Activated CD8-positive, alpha-beta memory T cell treated with anti-CD3 and anti-CD28 coated beads, Interleukin-2, amount 10 ng/mL, durations not matched to agents 7 days and 5 days (primary cell): Measurements from ENCODE around the gene FLG2. TPM values are rescaled to one million over a fixed set of nuclear protein-coding genes. Genes with fewer than 3 reads are reported as not detected.
"Not testable (repeated sequence)": the region's sequence is repeated elsewhere in the genome, so short reads cannot be mapped to it uniquely, and the experiment has no call there.

Source experiments
- ATAC-seq: fragments of 150-1000 bp; cut with Tn5 transposase; one replicate; pipeline ENCODE4 v1.10.0; 2021; ENCODE audit warnings: moderate library complexity
- CTCF ChIA-PET: fragments of 350-600 bp; sonication (Branson Sonifier 250); formaldehyde crosslinking; loops from one replicate; lab custom pipeline; 2021; ENCODE audit warnings: antibody characterized with exemption; lab: Charles Lee
- DNase-seq: peaks from one replicate; pipeline ENCODE4 v3.0.0-alpha.2; 2020
- H3K27ac Mint-ChIP-seq: one replicate; pipeline ENCODE4 v1.8.0; 2021; ENCODE audit warnings: mild to moderate bottlenecking, mixed read lengths
- H3K27me3 Mint-ChIP-seq: one replicate; pipeline ENCODE4 v1.8.0; 2021; ENCODE audit warnings: mixed read lengths
- H3K36me3 Mint-ChIP-seq: one replicate; pipeline ENCODE4 v1.8.0; 2021; ENCODE audit warnings: mild to moderate bottlenecking, mixed read lengths
- H3K4me1 Mint-ChIP-seq: one replicate; pipeline ENCODE4 v1.8.0; 2021; ENCODE audit warnings: mixed read lengths
- H3K4me3 Mint-ChIP-seq: one replicate; pipeline ENCODE4 v1.8.0; 2021; ENCODE audit warnings: mild to moderate bottlenecking, moderate library complexity, mixed read lengths
- H3K9me3 Mint-ChIP-seq: one replicate; pipeline ENCODE4 v1.8.0; 2022; ENCODE audit warnings: low read depth, mixed read lengths
- total RNA-seq, 2 experiments: library from RNA; stranded (reverse); gene quantifications; one replicate each; pipeline ENCODE4 v1.2.3, GENCODE V29; 2021

Gene FLG2
- total RNA-seq, 2 experiments from 2014 or later: not detected

GRCh38 chr1:152307970-152308369 lies 51.8 kb downstream of the FLG2 start:
- not testable (repeated sequence) for ATAC-seq, H3K9me3 Mint-ChIP-seq, H3K27ac Mint-ChIP-seq, DNase-seq, H3K4me3 Mint-ChIP-seq, H3K27me3 Mint-ChIP-seq, H3K4me1 Mint-ChIP-seq, H3K36me3 Mint-ChIP-seq
- CTCF ChIA-PET: interaction anchor here (0.9 kb wide), 1 partner anchor 11 kb away, joined by 3 read pairs; no protein-coding TSS in a partner anchor

- CTCF ChIA-PET, H3K4me3 Mint-ChIP-seq, ATAC-seq, H3K36me3 Mint-ChIP-seq, DNase-seq, H3K27ac Mint-ChIP-seq, H3K27me3 Mint-ChIP-seq, H3K4me1 Mint-ChIP-seq, H3K9me3 Mint-ChIP-seq: not testable (repeated sequence)
These were observed 53.7 kb downstream of the FLG2 start for GRCh38 chr1:152306123-152306522.

- H3K27me3 Mint-ChIP-seq, ATAC-seq, H3K36me3 Mint-ChIP-seq, H3K9me3 Mint-ChIP-seq, H3K27ac Mint-ChIP-seq, H3K4me3 Mint-ChIP-seq, H3K4me1 Mint-ChIP-seq, CTCF ChIA-PET, DNase-seq: not testable (repeated sequence)
These were observed 55.0 kb downstream of the FLG2 start for GRCh38 chr1:152304773-152305172.

- DNase-seq, CTCF ChIA-PET, H3K4me1 Mint-ChIP-seq, H3K4me3 Mint-ChIP-seq, ATAC-seq, H3K27me3 Mint-ChIP-seq, H3K27ac Mint-ChIP-seq, H3K9me3 Mint-ChIP-seq, H3K36me3 Mint-ChIP-seq: not testable (repeated sequence)
These were observed 56.5 kb downstream of the FLG2 start for GRCh38 chr1:152303139-152303872.

Other genes with a start within 250 kb of the FLG2 start
- gene TCHH, start 244.6 kb downstream of the FLG2 start, total RNA-seq: under 1 TPM; 0.12 to 0.14 TPM
- gene RPTN, start 200.8 kb downstream of the FLG2 start, total RNA-seq: not detected
- gene HRNR, start 135.8 kb downstream of the FLG2 start, total RNA-seq: not detected
- not detected for gene FLG, start 34.8 kb downstream of the FLG2 start, total RNA-seq
- not detected for gene CRNN, start 54.3 kb upstream of the FLG2 start, total RNA-seq
- not detected for gene LCE5A, start 150.8 kb upstream of the FLG2 start, total RNA-seq
- gene CRCT1, start 154.5 kb upstream of the FLG2 start, total RNA-seq: not detected
- gene LCE3E, start 206.8 kb upstream of the FLG2 start, total RNA-seq: not detected
- not detected for gene LCE3D, start 220.5 kb upstream of the FLG2 start, total RNA-seq
- not detected for gene LCE3C, start 240.2 kb upstream of the FLG2 start, total RNA-seq